K562 (cell line): ENCODE data around the gene CIB2. TPM values are rescaled to one million over a fixed set of nuclear protein-coding genes. Genes with fewer than 3 reads are reported as not detected.
A peak's percentile ranks its signal among the peaks of the same experiment; 100 is the strongest.

Source experiments
- CHD7 ChIP-seq: fragments of 200-600 bp; sonication (generic); IDR thresholded peaks from one replicate; pipeline ENCODE4 v1.6.1; 2012; ENCODE audit warnings: mild to moderate bottlenecking, low read depth, low read length, inconsistent platforms
- CTCFL ChIP-seq: IDR thresholded peaks from 2 replicates; pipeline ENCODE4 v1.6.1; 2011; ENCODE audit warnings: borderline replicate concordance, low read depth, mild to moderate bottlenecking, moderate library complexity, low read length; ENCODE audit not compliant: insufficient read depth, poor library complexity, severe bottlenecking
- CXXC5 ChIP-seq: fragments of 250-450 bp; sonication (Bioruptor Pico); IDR thresholded peaks from 2 replicates; pipeline ENCODE4 v1.8.0; 2022; ENCODE audit warnings: inconsistent platforms, mild to moderate bottlenecking, moderate library complexity
- L3MBTL2 ChIP-seq: fragments of 450-650 bp; IDR thresholded peaks from 2 replicates; pipeline ENCODE4 v1.6.1; 2016; ENCODE audit warnings: mild to moderate bottlenecking, moderate library complexity
- SAP30 ChIP-seq: fragments of 200-600 bp; sonication (generic); IDR thresholded peaks from 2 replicates; pipeline ENCODE4 v1.6.1; 2012; ENCODE audit warnings: borderline replicate concordance, low read depth, mild to moderate bottlenecking, moderate library complexity, low read length, control low read depth, inconsistent platforms; ENCODE audit not compliant: insufficient read depth, poor library complexity, severe bottlenecking
- SRF ChIP-seq, 2 experiments: fragments of 250-450, 450-650 bp in 1 of 2; sonication (Bioruptor Pico) in 1 of 2; sonication (generic) in 1 of 2; formaldehyde crosslinking; IDR thresholded peaks; 2 replicates each; pipeline versions ENCODE4 v1.5.0 to v1.5.1; 2020 to 2022; ENCODE audit warnings: mild to moderate bottlenecking in 1 of 2, missing genetic modification reagents in 1 of 2
- STAT5B ChIP-seq: fragments of 250-450 bp; sonication (Bioruptor Pico); IDR thresholded peaks from 2 replicates; pipeline ENCODE4 v1.8.0; 2021; ENCODE audit warnings: mild to moderate bottlenecking, inconsistent platforms
- TFAP4 ChIP-seq: sonication (generic); formaldehyde crosslinking; IDR thresholded peaks from 2 replicates; pipeline ENCODE4 v1.8.0; 2022; ENCODE audit warnings: missing genetic modification reagents, mild to moderate bottlenecking, moderate library complexity, borderline replicate concordance
- YY1 ChIP-seq, 3 experiments: IDR thresholded peaks; 2 replicates each; pipeline ENCODE4 v1.6.1; 2011; ENCODE audit warnings: low read length in 2 of 3, mild to moderate bottlenecking in 2 of 3, moderate library complexity in 2 of 3, borderline replicate concordance in 1 of 3, control low read depth in 1 of 3, low read depth in 1 of 3; ENCODE audit not compliant: insufficient read depth in 3 of 3, insufficient replicate concordance in 2 of 3, control insufficient read depth in 1 of 3, insufficient read length in 1 of 3; ENCODE audit errors: extremely low read depth in 1 of 3
- ZNF324 ChIP-seq: fragments of 250-450 bp; sonication (Bioruptor Pico); IDR thresholded peaks from 2 replicates; pipeline ENCODE4 v1.4.0; 2020; ENCODE audit warnings: mild to moderate bottlenecking
- polyA plus RNA-seq, 8 experiments: library from polyadenylated mRNA; depleted of rRNA in 4 of 8; stranded (reverse) in 5 of 8; unstranded in 3 of 8; fragments of >200 nt; fragmentation: Nextera tagmentation in 2 of 8; fragmentation: Illumina TruSeq in 1 of 8; extraction: Ambion mirVana in 2 of 8; extraction: Trizol in 1 of 8; gene quantifications; 2 replicates each; pipeline versions ENCODE4 v1.2.1 to v1.2.3, GENCODE V29; 2011 to 2014; ENCODE audit warnings: inconsistent platforms in 1 of 8, missing spikeins in 1 of 8
- total RNA-seq, 7 experiments: library from RNA; depleted of rRNA in 6 of 7; stranded (reverse); fragments of >200 nt in 6 of 7; fragmentation: Illumina TruSeq in 2 of 7; extraction: Trizol in 2 of 7; gene quantifications; 2 replicates each; pipeline versions ENCODE4 v1.2.1 to v1.2.3, GENCODE V29; 2011 to 2021; ENCODE audit warnings: low replicate concordance in 1 of 7

The CIB2 gene
- total and polyA plus RNA-seq, 9 of the 15 experiments (the other 6 are each of a cell fraction or from before 2014, with no cell fraction given): 1.5 to 37.4 (median 19.4) TPM

GRCh38 chr15:78149068-78149804 lies 18.0 kb upstream of the CIB2 start, which contains the start of gene IDH3A (continued):
- TF ChIP-seq CHD7 (no peak), SAP30 (peak; percentile 62), TFAP4 (CRISPR knock-in tag) (peak; percentile 17; the same call in 1 of the 2 replicates), ZNF324 (CRISPR knock-in tag) (no peak), L3MBTL2 (peak; percentile 62), STAT5B (CRISPR knock-in tag) (no peak), CXXC5 (CRISPR knock-in tag) (peak; percentile 50), SRF (CRISPR knock-in tag; IDR thresholded peaks at IDR 0.05) (peak in 1 of 2 experiments; percentile 79; a peak in 1 of 4 replicates), YY1 (IDR thresholded peaks at IDR 0.05; ENCODE audit: borderline replicate concordance in 1 of 3, control insufficient read depth in 1 of 3, extremely low read depth in 1 of 3, insufficient read depth in 3 of 3, insufficient read length in 1 of 3, insufficient replicate concordance in 2 of 3, low read depth in 1 of 3, low read length in 2 of 3) (peak in 1 of 3 experiments; percentile 39), CTCFL (no peak)
